ENCODE data around the gene ZC3H13. TPM values are rescaled to one million over a fixed set of nuclear protein-coding genes. Genes with fewer than 3 reads are reported as not detected.

ZC3H13 gene
- total RNA-seq, 1 donor from 2014 or later, result 72.3 TPM

GRCh38 chr13:46087481-46087880, 34.9 kb upstream of the ZC3H13 start:
- H3K36me3 Mint-ChIP-seq (ENCODE audit: unreplicated experiment), result no peaks in the 10 kb centered on the region
- no peaks in the 10 kb centered on the region for H3K27me3 Mint-ChIP-seq (ENCODE audit: unreplicated experiment)
- no peaks in the 10 kb centered on the region for H3K9me3 Mint-ChIP-seq (ENCODE audit: unreplicated experiment)
- no peak overlapping the region for H3K4me3 Mint-ChIP-seq (ENCODE audit: unreplicated experiment)
- no peak for TF ChIP-seq CTCF (IDR thresholded peaks at IDR 0.05; ENCODE audit: partially characterized antibody, unreplicated experiment)
- DNase-seq, result no peak
- H3K27ac Mint-ChIP-seq (ENCODE audit: unreplicated experiment), result no peak overlapping the region
- no peaks in the 10 kb centered on the region for H3K4me1 Mint-ChIP-seq (ENCODE audit: low read depth, unreplicated experiment)

GRCh38 chr13:46086985-46087384, 34.4 kb upstream of the ZC3H13 start:
- no peak overlapping the region for H3K4me3 Mint-ChIP-seq (ENCODE audit: unreplicated experiment)
- no peaks in the 10 kb centered on the region for H3K9me3 Mint-ChIP-seq (ENCODE audit: unreplicated experiment)
- no peaks in the 10 kb centered on the region for H3K36me3 Mint-ChIP-seq (ENCODE audit: unreplicated experiment)
- TF ChIP-seq CTCF (IDR thresholded peaks at IDR 0.05; ENCODE audit: partially characterized antibody, unreplicated experiment), result no peak
- no peak for DNase-seq
- H3K4me1 Mint-ChIP-seq (ENCODE audit: low read depth, unreplicated experiment), result no peaks in the 10 kb centered on the region
- no peaks in the 10 kb centered on the region for H3K27me3 Mint-ChIP-seq (ENCODE audit: unreplicated experiment)
- H3K27ac Mint-ChIP-seq (ENCODE audit: unreplicated experiment), result no peak overlapping the region

GRCh38 chr13:46086421-46086922, 33.9 kb upstream of the ZC3H13 start:
- H3K4me1 Mint-ChIP-seq (ENCODE audit: low read depth, unreplicated experiment), result no peaks in the 10 kb centered on the region
- H3K27ac Mint-ChIP-seq (ENCODE audit: unreplicated experiment), result no peak overlapping the region
- no peaks in the 10 kb centered on the region for H3K27me3 Mint-ChIP-seq (ENCODE audit: unreplicated experiment)

GRCh38 chr13:46085737-46086136, 33.2 kb upstream of the ZC3H13 start:
- no peak for DNase-seq
- H3K4me1 Mint-ChIP-seq (ENCODE audit: low read depth, unreplicated experiment), result no peaks in the 10 kb centered on the region
- no peak overlapping the region for H3K4me3 Mint-ChIP-seq (ENCODE audit: unreplicated experiment)
- no peaks in the 10 kb centered on the region for H3K9me3 Mint-ChIP-seq (ENCODE audit: unreplicated experiment)
- no peaks in the 10 kb centered on the region for H3K36me3 Mint-ChIP-seq (ENCODE audit: unreplicated experiment)
- no peak overlapping the region for H3K27ac Mint-ChIP-seq (ENCODE audit: unreplicated experiment)
- TF ChIP-seq CTCF (IDR thresholded peaks at IDR 0.05; ENCODE audit: partially characterized antibody, unreplicated experiment), result no peak
- H3K27me3 Mint-ChIP-seq (ENCODE audit: unreplicated experiment), result no peaks in the 10 kb centered on the region

More at GRCh38 chr13:46086421-46086922, 33.9 kb upstream of the ZC3H13 start:
- Mint-ChIP-seq H3K36me3 (ENCODE audit: unreplicated experiment) (no peaks in the 10 kb centered on the region), H3K4me3 (ENCODE audit: unreplicated experiment) (no peak overlapping the region), H3K9me3 (ENCODE audit: unreplicated experiment) (no peaks in the 10 kb centered on the region)
- no peak for DNase-seq
- no peak for TF ChIP-seq CTCF (IDR thresholded peaks at IDR 0.05; ENCODE audit: partially characterized antibody, unreplicated experiment)

GRCh38 chr13:46082324-46082723, 29.8 kb upstream of the ZC3H13 start:
- no peaks in the 10 kb centered on the region for H3K27me3 Mint-ChIP-seq (ENCODE audit: unreplicated experiment)
- H3K36me3 Mint-ChIP-seq (ENCODE audit: unreplicated experiment), result no peaks in the 10 kb centered on the region
- no peak overlapping the region for H3K4me3 Mint-ChIP-seq (ENCODE audit: unreplicated experiment)
- H3K9me3 Mint-ChIP-seq (ENCODE audit: unreplicated experiment), result peaks cover 3% of the 10 kb centered on the region
- no peak for DNase-seq
- no peaks in the 10 kb centered on the region for H3K4me1 Mint-ChIP-seq (ENCODE audit: low read depth, unreplicated experiment)
- no peak for TF ChIP-seq CTCF (IDR thresholded peaks at IDR 0.05; ENCODE audit: partially characterized antibody, unreplicated experiment)
- no peak overlapping the region for H3K27ac Mint-ChIP-seq (ENCODE audit: unreplicated experiment)

All from glutamatergic neuron (in vitro differentiated cells).